Astrocyte of the hippocampus (primary cell): Measurements from ENCODE around the gene TEAD4.
A peak's percentile ranks its signal among the peaks of the same experiment; 100 is the strongest.

Source experiments
- DNase-seq: peaks from one replicate; pipeline ENCODE4 v3.0.0; 2011; ENCODE audit warnings: low read depth, low spot score

TEAD4 gene

DNA sequence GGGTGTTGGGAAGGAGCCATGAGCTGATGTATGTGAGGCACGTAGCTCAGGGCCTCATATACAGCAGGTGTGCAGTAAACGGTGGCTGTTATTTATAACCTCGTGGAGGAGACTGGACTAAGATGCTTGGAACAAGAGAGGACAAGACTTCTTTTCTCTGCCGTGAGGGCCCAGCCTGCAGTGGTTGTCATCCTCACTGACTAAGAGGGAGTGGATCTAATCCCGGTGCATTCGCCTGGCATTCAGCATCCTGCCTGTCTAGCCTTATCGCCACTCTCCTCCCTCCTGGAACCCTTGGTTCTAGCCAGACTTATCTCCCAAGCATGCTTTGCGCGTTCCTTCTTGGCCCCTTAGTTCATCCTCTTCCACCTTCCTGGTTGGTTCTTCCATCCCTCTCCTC, 121.9 kb downstream of the TEAD4 start:
- no peak for DNase-seq

GRCh38 chr12:3081886-3082285, 122.7 kb downstream of the TEAD4 start:
- DNase-seq, result no peak

DNA sequence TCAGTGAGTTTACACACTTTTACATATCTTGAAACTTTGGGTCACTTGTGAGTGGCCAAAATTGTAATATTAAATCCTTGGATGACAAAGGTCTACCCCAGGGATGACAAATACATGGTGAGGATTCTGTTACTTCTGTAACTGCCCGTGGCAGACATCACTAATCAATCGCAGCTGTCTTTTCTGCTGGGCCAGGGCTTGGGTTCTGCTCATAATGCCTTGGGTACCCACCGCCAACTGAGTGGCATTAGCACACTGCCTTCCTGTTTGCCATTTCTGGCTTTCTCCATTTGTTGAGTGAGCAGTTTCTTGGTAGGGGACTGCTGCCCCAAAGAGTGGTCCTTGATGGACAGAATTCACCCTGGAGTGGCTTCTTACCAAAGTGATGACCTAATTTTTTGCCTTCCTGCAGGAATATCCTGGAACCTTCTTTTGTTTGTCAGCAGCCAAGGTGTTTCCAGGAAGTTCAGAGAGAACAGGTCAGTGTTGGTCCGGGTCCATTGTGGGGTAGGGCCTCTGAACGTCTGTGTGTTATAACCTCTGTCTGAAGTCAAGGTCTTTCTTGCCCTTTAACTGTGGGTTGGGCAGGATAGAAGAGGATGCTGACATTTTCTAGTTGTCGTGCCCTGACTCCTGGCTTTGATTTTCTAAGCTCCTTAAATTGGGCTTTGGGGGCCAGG, 124.2 kb downstream of the TEAD4 start:
- DNase-seq, result no peak

DNA sequence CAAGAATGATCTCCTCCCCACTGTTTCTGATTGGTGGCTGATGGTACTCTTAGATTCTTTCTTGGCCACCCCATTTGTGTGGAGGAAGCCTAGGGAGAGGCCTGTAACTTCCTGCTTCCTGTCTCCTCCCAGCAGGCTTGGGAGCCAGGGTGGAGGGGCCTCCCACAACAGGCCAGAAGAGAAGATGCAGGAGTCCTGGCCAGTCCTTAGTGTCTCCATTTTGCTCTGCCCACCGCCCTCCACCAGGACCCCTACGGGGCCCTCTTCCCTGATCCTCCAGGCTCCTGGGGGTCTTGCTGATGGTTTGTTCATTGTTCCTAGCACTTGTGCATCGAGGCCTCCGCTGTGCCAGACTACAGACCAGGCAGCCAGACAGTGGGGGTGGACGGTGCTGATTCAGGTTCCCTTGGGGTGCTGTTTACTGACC, 124.7 kb downstream of the TEAD4 start:
- DNase-seq, result no peak

GRCh38 chr12:3084742-3085141, 125.5 kb downstream of the TEAD4 start:
- no peak for DNase-seq

- DNase-seq, result no peak
These were observed 126.3 kb downstream of the TEAD4 start for GRCh38 chr12:3085341-3086139.

DNA sequence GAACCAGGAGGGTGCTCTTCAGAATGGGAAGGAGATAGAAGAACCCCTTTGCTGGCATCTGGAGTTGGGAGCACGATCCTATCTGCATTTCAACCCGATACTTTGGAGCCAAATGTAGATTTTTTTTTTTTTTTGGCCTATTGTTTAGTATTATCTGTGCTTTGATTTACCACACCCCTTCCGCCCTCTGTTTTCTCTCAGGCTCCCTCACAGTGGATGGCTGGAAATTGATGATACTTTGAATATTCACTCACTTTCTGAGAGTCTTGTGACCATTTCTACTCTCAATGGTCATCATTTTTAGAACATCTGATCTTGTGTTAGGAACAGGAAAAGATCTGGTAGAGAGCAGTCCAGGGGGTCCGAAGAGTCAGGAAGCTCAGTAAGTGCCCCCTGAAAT, 127.0 kb downstream of the TEAD4 start:
- no peak for DNase-seq

GRCh38 chr12:3086729-3087323, 127.6 kb downstream of the TEAD4 start:
- DNase-seq, result no peak

GRCh38 chr12:3087758-3088650, 128.8 kb downstream of the TEAD4 start:
- peak; percentile 61 for DNase-seq

DNA sequence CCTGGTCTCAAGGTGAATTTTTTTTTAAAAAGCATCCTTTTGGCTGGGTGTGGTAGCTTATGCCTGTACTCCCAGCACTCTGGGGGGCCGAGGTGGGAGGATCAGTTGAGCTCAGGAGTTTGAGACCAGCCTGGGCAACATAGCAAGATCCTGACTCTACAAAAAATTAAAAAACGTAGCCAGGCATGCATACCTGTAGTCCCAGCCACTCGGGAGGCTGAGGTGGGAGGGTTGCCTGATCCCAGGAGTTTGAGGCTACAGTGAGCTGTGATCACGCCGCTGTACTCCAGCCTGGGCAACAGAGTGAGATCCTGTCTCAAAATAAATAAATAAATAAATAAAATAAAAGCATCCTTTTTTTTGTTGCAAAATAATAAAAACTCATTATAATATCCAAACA, 130.4 kb downstream of the TEAD4 start:
- DNase-seq, result no peak
